ENCODE results near the gene GRB10. TPM values are rescaled to one million over a fixed set of nuclear protein-coding genes. Genes with fewer than 3 reads are reported as not detected.

GRB10 gene
- total and polyA plus RNA-seq, 2 experiments from 2014 or later = 35.0 to 154 TPM

GRCh38 chr7:50795253-50795652, 12.6 kb upstream of the GRB10 start (continued):
- TF ChIP-seq ZNF462 (CRISPR knock-in tag; IDR thresholded peaks at IDR 0.05) = no peak
- TF ChIP-seq POLR2AphosphoS5 (IDR thresholded peaks at IDR 0.05; ENCODE audit: low read depth) = no peak
- no peak for TF ChIP-seq CTCF (conservative IDR thresholded peaks at IDR 0.05; ENCODE audit: low read depth in 2 of 2)

- Mint-ChIP-seq H3K27ac (no peak overlapping the region), H3K4me3 (peak overlapping the region; percentile 71), H3K9me3 (peaks cover 7% of the 10 kb centered on the region), H3K36me3 (ENCODE audit: low read depth) (peaks cover 15% of the 10 kb centered on the region), H3K4me1 (peaks cover 38% of the 10 kb centered on the region), H3K27me3 (ENCODE audit: insufficient read depth, low read depth, poor library complexity) (peaks cover 24% of the 10 kb centered on the region)
- H3K27ac ChIP-seq (ENCODE audit: low read depth) = no peak overlapping the region
- H3K9me2 ChIP-seq (ENCODE audit: insufficient read depth) = 0 out of 2 replicates have a peak, but pooled peaks cover 3% of the 10 kb centered on the region
- peak overlapping the region; percentile 93 for H3K4me2 ChIP-seq
- peaks cover 26% of the 10 kb centered on the region for H3K27me3 ChIP-seq (ENCODE audit: insufficient read depth)
- 0 out of 2 replicates have a peak, but pooled peaks cover 4% of the 10 kb centered on the region for H3F3A ChIP-seq (replicated peaks; ENCODE audit: low read depth)
- no peak for DNase-seq (ENCODE audit: low spot score)
- H3K79me2 ChIP-seq (replicated peaks; ENCODE audit: insufficient read depth) = peaks cover 34% of the 10 kb centered on the region
- H3K4me3 ChIP-seq = peak overlapping the region; percentile 80
- no peak for ATAC-seq
- no peaks in the 10 kb centered on the region for H3K36me3 ChIP-seq (ENCODE audit: insufficient read depth)
- peaks cover 6% of the 10 kb centered on the region; the same call in 1 of the 2 replicates for H4K20me1 ChIP-seq (replicated peaks; ENCODE audit: insufficient read depth)
- peaks cover 34% of the 10 kb centered on the region for H3K4me1 ChIP-seq (ENCODE audit: insufficient read depth)
- H2AFZ ChIP-seq = peak overlapping the region; percentile 93
- TF ChIP-seq CREB1 (CRISPR knock-in tag; IDR thresholded peaks at IDR 0.05; ENCODE audit: low read depth) (0 out of 2 replicates have a peak, but pooled peaks have one; percentile 2), ZNF462 (CRISPR knock-in tag; IDR thresholded peaks at IDR 0.05) (no peak), EZH2 (IDR thresholded peaks at IDR 0.05; ENCODE audit: low read depth, unreplicated experiment) (no peak), ZNF331 (CRISPR knock-in tag; IDR thresholded peaks at IDR 0.05; ENCODE audit: low read depth) (no peak)
Measured at GRCh38 chr7:50793947-50794570, 11.4 kb upstream of the GRB10 start.

Measured in GM23338 (cell line).